CD1c-positive myeloid dendritic cell (primary cell): ENCODE results near the gene SPIRE2.

ENCODE experiments used
- DNase-seq: peaks from one replicate; pipeline ENCODE4 v3.0.0-alpha.2; 2016; ENCODE audit errors: extremely low spot score

The SPIRE2 gene

DNA sequence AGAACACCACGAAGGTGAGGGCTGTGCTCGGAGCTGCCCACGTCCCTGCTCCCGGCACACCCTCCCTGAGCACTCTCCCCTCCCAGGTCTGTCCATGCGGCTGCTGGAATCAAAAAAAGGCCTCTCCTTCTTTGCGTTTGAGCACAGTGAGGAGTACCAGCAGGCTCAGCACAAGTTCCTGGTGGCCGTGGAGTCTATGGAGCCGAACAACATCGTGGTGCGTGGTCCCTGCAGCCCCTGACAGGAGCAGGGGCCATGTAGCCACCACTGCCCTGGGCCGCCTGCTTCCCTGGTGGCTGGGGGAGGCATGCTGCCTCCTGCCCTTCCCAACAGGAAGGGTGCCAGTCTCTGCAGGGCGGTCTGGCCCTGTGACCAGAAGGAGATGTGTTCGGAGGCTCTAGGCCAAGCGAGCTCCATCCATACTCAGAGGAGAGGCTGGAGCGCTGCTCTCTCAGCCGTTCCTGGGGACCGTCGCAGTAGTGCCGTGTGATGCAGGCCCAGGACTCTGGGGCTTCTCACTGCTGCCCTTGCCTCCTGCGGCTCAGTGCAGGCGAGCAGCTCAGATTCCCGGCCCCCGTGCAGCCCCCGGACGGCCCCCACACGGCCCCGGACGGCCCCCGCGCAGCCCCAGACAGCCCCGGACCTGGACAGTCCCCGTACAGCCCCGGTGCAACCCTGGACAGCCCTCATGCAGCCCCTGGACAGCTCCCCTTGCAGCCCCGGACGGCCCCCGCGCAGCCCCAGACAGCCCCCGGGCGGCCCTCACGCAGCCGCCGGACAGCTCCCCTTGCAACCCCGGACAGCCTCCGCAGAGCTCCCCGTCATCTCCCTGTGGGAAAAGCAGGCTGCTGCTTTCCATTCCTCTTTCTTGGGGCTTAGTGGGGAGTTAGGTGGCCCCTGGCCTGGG is 65.6 kb downstream of the SPIRE2 start:
- no peak for DNase-seq

DNA sequence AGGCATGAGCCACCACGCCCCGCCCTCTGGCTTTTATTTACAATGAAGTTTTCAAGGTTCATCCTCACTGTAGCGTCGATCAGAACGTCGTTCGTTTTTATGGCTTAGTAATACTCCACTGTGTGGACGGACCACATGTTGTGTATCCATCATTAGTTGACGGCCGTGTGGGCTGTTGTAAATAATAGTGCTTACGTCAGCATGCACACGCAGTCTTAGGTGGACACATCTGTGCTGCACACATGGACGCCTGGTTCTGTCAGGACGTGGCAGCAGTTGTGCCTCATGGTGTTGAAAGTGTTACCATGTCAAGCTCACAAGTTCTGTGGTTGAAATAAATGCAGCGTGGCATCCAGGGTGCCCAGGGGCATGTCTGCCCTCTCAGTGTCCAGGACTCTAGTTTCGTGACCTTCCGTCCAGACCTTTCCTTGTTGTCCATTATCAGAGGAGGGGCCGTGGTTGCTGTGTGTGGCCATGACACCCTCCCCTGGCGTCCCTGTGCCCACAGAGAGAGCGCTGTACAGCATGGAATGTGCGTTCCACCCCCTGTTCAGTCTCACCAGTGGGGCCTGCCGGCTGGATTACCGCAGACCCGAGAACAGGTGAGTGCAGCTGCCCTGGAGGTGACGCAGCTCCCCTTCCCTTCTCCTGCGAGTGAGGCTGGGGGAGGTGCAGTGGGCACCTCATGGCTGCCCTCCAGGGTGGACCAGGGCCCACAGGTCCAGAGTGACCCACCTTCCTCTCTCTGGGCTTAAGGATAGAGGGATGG is 67.4 kb downstream of the SPIRE2 start:
- DNase-seq, result no peak

DNA sequence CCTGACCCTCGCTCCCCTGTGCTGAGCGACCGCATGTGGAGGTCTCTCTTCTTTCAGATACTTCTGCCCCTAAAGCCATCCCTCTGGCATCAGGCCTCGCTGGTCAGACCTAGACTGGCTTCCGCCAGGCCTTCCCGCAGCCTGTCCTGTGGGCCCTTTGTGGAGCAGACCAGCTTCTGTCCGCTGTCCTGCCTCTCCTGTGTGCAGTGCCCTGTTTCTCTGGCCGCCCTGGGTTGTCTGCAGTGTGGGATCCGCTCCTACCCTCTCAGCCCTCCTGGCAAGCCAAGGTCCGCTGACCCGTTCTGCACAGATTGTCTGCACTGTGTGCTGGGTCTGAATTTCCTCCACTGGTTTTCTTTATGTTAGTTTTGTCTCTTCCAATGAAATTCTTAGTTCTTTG is 68.9 kb downstream of the SPIRE2 start:
- DNase-seq, result no peak

DNA sequence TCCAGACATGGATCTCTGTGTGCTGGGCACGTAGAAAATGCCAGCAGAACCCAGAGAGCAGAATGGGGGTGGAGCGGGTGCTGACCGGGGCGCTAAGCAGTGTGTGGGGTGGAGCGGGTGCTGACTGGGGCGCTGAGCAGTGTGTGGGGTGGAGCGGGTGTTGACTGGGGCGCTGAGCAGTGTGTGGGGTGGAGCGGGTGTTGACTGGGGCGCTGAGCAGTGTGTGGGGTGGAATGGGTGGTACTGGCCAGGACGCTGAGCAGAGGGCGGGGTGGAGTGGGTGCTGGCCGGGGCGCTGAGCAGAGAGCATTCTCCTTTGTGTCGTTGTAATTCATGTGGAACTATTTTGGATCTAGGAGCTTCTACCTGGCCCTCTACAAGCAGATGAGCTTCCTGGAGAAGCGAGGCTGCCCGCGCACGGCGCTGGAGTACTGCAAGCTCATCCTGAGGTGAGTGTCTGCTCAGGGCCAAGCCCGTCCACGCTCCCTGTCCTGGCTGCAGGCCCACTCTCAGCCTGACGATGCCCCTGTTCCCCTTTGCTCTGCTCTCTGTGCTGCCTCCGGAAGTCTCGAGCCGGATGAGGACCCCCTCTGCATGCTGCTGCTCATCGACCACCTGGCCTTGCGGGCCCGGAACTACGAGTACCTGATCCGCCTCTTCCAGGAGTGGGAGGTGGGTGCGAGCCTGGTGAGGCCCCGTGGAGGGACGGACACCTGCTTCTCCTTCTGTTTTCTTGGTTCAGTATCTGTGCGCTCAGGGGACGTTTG is 70.1 kb downstream of the SPIRE2 start:
- no peak for DNase-seq

DNA sequence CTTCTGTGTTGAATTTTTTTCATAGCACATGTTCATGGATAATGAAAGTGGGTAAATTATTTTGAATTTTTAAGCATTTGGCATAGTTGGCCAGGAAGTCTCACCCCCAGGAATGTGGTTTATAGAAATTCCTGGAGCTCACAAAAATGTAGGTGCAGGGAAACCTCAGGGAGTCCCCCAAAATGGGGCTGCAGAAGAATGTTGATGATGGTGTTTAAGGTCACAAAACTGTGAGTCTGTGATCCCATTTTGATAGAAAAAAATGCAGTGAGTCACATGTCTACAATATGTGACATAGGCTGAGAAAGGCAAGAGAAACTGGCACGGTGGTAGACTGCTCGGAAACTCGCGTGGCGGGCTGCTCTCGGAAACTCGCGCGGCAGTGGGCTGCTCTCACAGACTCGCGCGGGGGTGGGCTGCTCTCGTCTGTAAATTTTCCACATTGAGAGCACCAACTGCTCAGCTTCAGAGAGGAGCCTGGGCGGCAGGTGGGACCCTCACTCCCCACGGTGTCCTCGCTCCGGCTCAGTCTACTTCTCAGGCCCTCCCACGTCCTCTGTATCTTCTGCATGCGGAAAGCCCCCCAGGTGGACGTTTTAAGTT is 71.7 kb downstream of the SPIRE2 start:
- DNase-seq, result no peak

DNA sequence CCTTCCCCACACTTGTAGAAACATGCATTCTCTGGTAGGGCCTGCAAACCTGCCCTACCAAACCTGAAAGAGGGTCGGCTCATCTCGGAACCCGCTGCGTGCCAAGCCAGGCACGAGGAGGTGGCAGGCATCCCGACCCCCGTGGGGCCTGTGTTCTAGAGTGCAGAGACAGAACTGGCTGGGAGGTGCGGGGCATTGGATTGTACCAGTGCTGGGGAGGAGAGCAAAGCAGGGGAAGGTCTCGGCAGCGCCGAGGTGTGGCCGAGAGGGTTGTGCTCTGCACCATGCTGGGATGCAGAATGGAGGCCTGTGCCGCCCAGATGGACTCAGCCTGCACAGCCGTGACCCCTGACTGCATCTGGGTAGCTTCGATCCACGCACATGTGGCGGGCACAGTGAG is 72.6 kb downstream of the SPIRE2 start:
- no peak for DNase-seq

DNA sequence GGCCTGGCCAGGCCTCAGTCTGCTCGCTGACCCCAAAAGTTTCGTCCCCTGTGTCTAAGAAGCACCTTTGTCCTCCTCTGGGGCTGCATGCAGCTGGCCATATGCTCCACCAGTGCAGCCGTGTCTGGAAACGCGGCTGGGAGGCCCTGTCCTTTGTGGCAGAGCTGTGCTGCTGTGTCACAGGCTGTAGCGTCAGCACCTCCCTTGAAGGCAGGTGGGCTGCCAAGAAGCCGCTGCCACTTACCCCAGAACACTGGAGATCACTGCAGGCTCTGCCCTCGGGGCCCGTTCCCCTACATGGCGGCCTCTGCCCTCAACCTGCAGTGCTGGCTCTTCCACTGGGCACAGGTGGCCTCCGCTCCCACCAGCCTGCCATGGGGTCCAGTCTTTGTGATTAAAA is 74.7 kb downstream of the SPIRE2 start:
- no peak for DNase-seq

DNA sequence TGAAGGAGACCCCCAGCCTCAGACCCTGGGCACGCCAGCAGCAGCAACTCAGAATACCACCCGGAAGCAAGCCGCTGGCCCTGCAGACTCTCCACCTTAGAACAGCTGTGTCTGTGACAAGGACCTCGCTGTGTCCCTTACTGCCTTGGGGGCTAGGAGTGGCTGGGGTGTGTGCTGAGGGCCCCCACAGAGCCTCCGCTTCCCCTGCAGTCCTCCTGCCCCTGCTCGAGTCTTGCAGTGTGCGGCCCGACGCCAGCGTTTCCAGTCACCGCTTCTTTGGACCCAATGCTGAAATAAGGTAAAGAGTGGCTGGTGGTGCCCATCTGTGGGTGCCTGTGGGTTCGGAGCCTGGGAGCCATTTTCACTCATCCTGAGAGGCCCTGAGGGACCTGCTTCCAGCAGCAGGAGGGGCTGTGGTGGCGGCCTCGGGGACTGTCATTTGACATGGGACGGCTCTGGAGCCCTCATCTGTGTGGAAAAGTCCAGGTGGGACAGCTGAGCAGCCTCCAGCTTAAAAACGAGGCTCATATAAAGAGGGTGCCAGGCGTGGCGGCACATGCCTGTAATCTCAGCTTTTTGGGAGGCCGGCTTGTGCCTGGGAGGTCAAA is 75.7 kb downstream of the SPIRE2 start:
- no peak for DNase-seq

DNA sequence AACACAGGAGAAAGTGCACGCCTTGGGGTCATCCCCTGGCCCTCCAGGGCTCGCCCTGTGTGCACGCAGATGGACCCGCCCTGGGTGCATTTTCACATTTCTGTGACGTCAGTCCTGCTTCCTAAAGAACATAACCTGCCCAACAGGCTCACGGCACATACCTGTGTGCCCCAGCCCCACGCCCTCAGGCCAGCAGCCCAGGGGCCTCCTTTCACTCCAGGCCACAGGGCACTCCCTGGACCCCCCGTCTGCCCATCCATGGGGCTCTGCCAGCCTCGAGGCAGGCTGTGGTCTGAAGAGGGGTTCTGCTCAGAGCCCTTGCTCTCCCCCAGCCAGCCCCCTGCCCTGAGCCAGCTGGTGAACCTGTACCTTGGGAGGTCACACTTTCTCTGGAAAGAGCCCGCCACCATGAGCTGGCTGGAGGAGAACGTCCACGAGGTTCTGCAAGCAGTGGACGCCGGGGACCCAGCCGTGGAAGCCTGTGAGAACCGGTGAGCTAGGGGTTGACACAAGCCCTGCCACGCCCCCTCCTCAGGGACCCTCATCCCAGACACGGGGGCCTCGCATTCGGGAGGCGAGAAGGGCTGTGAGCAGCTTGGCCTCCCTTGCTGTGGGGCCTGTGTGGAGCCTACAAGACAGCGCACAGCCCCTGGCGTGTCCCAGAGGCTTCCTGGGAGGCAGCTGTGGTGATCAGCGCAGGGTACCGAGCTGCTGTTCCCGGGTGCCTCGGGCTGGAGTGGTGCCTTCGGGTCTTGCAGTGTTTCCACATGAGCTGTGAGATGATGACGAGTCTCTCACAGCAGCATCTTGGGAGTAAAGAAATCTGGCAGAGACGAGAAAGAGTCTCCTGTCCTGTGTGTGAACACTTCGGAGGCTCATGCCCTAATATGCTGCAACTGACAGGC is 76.6 kb downstream of the SPIRE2 start:
- DNase-seq, result no peak

DNA sequence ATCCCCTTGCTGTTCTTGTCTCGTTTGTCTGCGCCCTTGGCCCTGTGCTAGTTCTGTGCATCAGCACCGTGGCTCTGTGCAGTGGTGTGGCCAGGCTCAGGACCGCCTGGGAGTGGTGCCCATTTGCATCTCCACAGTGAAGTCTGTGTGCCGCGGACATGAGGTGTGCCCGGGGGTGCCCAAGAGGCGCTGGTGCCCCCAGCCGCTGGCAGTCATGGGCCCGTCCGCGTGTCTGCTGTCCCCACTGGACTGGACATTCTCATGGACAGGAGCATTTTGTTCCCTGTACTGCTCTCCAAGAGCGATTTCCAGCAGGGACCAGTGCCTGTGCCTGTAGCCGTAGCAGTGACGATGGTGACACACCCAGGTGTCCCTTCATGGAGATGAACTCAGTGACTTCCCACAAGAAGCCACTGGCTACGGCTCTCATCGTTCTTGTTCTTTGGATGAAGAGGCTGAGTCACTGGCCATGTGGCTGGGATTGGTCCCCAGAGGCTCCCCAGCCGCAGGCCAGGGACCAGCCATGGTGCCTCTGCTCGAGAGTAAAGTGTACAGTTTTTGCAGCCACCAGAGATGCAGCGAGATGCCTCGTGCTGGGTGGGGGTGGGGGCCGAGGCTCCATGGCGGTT is 77.3 kb downstream of the SPIRE2 start:
- DNase-seq, result no peak

DNA sequence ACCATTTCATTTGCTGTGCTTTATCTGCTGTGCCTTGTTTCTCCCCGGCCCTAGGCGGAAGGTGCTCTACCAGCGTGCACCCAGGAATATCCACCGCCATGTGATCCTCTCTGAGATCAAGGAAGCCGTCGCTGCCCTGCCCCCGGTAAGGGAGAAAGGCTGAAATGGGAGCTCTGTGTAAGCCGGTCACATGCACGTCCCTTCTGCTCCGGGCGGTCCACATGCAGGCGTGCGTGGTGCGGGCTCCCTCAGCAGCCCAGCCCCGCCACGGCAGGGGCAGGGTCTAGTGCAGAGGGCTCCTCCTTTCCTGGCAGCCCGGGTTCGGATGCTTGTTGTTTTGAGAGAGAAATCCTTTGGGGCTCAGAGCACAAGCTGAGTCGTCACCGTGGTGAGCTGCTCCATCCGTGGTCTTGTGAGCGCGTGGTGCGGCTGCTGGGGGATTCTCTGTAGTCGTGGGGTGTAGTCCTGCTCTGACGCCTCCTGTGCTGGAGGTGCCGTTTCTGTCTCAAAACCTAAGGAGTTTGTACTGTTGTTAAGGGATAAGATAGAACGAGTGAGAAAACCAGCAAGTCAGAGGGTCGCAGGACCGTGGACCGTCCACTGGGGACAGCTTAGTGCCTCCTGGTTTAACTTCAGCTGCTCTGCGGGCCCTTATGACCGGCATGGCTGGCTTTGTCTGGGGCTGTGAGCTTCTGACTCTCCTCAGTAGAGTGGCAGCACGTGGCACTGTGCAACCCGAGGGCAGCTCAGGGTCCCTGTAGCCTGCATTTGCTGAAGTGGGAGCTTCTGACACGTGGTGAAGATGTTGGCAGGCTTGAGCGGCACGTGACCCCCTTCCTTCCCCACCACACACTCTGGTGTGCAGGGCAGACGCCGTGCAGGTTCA is 78.1 kb downstream of the SPIRE2 start:
- no peak for DNase-seq

DNA sequence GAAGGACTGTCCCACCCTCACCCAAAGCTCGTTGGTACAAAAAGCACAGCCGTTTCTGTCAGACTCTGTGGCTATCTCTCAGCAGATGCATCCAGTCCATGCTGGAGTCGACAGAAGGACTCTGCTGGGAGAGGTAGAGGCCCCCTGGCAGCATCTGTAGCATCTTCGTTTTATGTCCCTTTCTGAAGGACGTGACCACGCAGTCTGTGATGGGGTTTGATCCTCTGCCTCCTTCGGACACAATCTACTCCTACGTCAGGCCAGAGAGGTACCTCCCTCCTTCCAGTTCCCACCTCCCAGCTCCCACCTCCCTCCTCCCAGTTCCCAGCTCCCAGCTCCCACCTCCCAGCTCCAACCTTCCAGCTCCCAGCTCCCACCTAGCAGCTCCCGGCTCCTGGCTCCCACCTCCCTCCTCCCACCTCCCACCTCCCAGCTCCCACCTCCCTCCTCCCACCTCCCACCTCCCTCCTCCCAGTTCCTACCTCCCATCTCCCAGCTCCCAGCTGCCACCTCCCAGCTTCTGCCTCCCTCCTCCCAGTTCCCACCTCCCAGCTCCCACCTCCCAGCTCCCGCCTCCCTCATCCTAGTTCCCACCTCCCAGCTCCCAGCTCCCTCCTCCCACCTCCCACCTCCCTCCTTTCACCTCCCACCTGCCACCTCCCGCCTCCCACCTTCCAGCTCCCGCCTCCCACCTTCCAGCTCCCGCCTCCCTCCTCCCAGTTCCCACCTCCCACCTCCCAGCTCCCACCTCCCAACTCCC is 79.0 kb downstream of the SPIRE2 start:
- no peak for DNase-seq

DNA sequence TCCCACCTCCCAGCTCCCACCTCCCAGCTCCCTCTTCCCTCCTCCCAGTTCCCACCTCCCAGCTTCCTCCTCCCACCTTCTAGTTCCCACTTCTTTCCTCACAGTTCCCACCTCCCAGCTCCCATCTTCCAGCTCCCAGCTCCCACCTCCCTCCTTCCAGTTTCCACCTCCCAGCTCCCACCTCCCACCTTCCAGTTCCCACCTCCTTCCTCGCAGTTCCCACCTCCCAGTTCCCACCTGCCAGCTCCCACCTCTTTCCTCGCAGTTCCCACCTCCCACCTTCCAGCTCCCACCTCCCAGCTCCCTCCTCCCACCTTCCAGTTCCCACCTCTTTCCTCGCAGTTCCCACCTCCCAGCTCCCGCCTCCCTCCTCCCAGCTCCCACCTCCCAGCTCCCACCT is 80.0 kb downstream of the SPIRE2 start:
- no peak for DNase-seq

DNA sequence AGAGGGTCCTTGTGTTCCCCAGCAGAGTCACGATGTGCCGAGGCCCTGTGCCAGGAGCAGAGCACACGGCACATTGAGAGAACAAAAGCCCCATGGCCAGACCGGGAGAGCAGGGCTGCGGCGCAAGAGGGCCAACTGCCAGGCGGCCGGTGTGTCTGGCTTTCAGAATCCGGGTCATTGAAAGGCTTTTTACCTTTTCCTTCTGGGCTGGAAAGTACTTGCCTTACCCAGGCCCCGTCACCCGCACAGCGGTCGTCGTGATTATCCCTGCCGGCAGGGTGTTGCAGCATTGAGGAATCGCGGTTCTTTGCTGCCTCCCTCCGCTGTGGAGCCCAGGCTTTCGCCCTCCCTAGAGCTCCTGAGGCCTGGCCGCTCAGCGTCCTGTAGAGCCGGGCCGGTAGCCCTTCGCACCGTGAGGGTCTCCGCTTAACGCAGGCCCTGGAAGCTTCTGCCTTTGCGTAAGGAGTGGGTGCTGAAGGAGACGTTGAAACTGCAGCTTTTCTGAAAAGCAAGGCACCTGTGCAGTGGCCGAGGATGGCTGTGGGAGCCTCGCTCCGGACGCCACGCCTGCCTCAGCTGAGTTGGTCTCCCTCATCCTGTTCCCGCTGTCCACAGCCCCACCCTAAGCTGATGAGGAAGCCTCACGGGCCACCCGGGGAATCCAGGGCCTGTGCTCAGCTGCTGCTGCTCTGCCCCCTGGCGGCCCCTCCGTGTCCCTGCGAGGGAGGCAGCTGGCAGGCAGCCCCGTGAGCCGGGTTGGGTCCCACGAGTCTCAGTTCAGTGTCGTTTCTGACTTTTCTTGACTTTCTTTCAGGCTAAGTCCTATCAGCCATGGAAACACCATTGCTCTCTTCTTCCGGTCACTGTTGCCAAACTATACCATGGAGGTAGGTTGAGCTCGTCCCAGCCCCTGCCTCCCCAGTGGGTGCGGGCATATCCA is 81.8 kb downstream of the SPIRE2 start:
- DNase-seq, result peak; percentile 83

DNA sequence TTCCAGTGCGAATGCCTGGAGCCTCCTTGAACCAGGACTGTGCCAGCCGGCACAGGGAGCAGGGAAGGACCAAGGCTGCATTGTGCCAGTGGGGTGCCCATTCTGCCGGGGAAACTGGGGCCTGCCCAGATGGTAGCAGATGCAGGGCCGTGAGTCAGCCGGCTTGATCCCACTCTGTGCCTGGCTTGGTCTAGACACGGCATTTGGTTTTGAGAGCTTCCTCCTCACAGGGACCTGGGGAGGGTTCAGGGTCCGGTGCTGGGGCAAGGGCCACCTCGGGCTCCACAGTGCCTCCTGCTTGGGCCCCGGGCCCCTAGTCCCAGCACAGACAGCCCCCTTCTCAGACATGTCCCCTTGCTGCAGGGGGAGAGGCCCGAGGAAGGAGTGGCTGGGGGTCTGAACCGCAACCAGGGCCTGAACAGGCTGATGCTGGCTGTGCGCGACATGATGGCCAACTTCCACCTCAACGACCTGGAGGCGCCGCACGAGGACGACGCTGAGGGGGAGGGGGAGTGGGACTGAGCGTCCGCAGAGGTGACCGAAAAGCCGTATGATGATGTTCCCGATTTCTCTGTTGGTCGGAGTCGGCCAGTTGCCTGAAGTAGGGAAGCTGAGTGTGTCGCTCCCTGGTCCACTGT is 82.6 kb downstream of the SPIRE2 start:
- no peak for DNase-seq

DNA sequence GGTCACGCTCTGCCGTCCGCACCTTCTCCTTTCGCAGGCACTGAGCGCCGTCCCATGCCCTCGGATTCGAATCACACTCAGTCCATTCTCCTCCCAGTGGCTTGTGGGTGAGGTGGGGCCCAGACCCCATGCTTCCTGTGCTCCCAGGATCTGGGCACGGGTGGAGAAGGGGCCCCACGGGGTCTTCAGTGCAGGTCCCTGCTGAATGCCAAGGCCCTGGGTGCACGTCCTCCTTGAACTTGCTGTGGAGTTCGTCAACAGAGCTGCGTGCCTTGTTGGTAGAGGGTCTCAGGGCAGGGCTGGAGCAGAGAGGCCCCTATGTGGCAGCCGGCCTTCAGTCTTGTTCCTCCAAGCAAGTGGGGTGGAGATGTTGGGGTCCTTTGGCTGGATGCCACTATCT is 83.1 kb downstream of the SPIRE2 start:
- no peak for DNase-seq

DNA sequence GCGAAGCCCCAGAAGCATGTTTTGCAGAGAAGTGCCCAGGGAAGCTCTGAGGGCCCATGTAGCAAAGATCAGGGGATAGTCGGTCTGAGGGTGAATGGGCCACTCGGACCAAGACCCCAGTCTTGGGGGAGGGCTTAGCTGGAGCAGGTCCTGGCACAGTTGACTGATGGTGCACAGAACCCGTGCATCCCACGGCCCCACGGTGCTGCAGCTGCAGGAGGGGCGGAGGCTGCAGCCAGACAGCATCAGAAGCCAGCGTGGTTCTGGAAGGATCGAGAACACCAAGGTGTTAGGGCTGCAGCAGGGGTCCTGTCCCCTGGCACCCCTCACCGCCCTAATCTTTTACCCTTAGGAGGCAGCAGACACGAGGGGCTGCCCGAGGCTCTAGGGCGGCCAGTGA is 83.9 kb downstream of the SPIRE2 start:
- DNase-seq, result no peak
